NCI-H2227 treated with DMSO at 0.1 percent for 48 hours (cell line): ENCODE data around the gene SLC14A1.

Experiments
- DNase-seq: peaks from one replicate; lab custom pipeline; 2025; lab: John Stamatoyannopoulos, UW

The SLC14A1 gene

DNA sequence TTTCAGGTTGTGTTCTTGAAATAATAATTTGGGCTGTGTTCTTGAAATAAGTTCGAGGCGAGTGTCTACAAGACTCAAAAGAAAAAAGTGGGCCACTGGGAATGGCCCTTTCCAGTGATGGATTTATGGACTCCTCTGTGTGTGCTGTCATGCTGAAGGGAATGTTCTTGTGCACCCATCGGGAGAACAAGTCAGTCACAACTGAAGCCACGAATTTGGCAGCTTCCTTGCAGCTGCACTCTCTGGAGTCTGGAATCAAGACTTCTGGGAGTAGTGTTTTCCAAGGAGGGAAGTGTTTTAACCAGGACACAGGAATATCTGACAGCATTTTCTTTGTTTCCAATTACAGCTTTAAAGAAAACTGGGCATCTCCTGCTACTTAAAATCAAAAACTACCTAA, 620 bp downstream of the SLC14A1 start:
- no peak for DNase-seq

- no peak for DNase-seq
Measured at GRCh38 chr18:45725336-45725735, 1.4 kb downstream of the SLC14A1 start.

GRCh38 chr18:45726603-45727002, 2.6 kb downstream of the SLC14A1 start:
- DNase-seq: no peak

GRCh38 chr18:45727068-45727467, 3.1 kb downstream of the SLC14A1 start:
- no peak for DNase-seq

DNA sequence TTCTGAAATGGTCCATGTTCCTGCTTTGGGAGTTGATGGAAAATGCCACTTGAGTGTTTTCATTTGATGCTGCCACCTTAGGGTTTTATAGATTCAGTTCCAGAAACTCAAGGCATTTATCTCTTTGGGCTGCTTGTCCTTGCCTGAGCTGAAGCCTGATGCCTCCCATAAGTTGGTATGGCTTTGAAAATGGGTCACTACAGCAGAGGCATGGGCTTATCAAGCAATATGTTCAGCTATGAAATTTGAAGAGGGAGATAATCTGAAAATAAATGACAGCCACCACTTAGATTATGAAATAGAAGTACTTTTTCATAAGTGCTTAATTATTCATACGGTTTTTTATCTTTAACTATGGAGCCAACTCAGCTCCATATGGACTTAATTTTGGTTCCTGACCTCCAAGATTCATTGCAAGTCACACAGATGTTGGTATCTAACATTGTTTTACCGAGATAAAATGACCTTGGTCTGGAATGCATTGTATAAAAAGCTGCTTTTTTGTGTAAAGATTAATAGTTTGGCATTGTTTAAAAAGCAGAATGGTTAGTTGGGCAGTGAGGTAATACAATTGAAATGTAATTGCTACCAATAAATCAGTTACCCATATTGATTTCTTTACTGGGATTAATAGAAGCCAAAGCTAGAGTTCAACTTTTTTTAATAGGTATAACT, 4.5 kb downstream of the SLC14A1 start:
- no peak for DNase-seq

DNA sequence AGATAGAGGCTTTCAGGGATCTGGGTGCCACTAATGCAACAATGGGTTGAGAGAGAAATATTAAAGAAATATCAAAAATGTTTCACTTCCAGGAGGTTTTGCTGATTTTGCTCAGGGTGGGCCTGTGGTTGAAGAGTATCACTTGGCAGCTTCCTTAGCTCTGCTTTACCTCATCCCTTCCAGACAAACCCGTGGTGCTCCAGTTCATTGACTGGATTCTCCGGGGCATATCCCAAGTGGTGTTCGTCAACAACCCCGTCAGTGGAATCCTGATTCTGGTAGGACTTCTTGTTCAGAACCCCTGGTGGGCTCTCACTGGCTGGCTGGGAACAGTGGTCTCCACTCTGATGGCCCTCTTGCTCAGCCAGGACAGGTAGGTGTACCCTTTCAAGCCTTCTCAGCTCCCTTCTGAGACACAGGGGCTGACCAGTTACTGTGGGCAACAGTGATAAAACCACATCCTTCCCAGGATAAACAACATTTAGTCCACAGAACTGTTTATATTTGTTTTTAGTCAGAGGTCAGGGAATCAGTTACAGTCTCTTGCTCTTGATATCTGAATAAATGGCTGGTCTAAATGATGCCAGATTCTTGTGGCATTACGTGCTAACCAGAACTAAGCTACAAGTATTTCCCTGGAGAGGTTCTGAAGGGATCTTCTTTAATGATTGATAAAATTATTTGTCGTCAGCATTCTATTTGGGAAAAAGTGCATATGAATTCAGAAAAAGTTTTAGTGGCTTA, 7.0 kb downstream of the SLC14A1 start:
- no peak for DNase-seq

DNA sequence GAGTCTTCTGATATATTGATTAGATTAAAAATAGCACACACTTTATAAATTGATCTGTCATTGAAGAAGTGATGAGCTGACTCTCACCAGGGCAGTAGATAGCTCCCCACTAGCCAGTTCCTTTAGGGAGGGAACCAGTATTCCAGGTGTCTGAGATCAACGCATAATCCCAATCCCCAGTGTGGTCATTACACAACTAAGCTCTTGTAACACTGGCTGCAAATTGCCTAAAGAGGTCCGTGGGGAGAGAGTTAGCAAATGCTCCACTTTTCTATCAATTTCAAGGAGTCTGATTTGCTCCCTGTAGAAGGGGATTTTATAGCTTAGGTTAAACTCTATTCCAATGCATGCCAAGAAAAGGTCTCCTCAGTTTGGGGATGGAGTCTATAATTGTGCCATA, 7.7 kb downstream of the SLC14A1 start:
- no peak for DNase-seq

GRCh38 chr18:45733535-45733934, 9.6 kb downstream of the SLC14A1 start:
- no peak for DNase-seq

GRCh38 chr18:45734505-45734904, 10.5 kb downstream of the SLC14A1 start:
- DNase-seq: no peak

GRCh38 chr18:45734944-45735343, 11.0 kb downstream of the SLC14A1 start:
- no peak for DNase-seq

GRCh38 chr18:45738660-45739059, 14.7 kb downstream of the SLC14A1 start:
- no peak for DNase-seq

DNA sequence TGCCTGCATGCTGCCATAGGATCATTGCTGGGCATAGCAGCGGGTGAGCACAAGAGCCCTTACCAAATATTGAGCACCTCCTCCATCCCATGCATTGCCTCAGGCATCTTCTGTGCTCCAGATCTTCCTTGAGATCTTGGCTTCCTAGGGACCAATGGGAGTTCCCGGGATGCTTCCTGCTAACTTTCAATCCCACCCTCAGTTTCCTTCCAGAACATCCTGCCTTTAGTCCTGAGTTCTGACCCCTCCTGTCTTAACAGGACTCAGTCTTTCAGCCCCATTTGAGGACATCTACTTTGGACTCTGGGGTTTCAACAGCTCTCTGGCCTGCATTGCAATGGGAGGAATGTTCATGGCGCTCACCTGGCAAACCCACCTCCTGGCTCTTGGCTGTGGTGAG, 15.3 kb downstream of the SLC14A1 start:
- no peak for DNase-seq

- no peak for DNase-seq
Measured at GRCh38 chr18:45739848-45740247, 15.9 kb downstream of the SLC14A1 start.

GRCh38 chr18:45741056-45741455, 17.1 kb downstream of the SLC14A1 start:
- no peak for DNase-seq

- DNase-seq: no peak
Measured at GRCh38 chr18:45745817-45746461, 22.0 kb downstream of the SLC14A1 start.

- no peak for DNase-seq
Measured at GRCh38 chr18:45748501-45748900, 24.5 kb downstream of the SLC14A1 start.

- DNase-seq: no peak
Measured at GRCh38 chr18:45749918-45750689, 26.1 kb downstream of the SLC14A1 start.

- DNase-seq: no peak
Measured at GRCh38 chr18:45751766-45752165, 27.8 kb downstream of the SLC14A1 start.

- no peak for DNase-seq
Measured at GRCh38 chr18:45752681-45753080, 28.7 kb downstream of the SLC14A1 start.

GRCh38 chr18:45753286-45753685, 29.3 kb downstream of the SLC14A1 start:
- no peak for DNase-seq

- DNase-seq: no peak
Measured at GRCh38 chr18:45755934-45756333, 32.0 kb downstream of the SLC14A1 start.

DNA sequence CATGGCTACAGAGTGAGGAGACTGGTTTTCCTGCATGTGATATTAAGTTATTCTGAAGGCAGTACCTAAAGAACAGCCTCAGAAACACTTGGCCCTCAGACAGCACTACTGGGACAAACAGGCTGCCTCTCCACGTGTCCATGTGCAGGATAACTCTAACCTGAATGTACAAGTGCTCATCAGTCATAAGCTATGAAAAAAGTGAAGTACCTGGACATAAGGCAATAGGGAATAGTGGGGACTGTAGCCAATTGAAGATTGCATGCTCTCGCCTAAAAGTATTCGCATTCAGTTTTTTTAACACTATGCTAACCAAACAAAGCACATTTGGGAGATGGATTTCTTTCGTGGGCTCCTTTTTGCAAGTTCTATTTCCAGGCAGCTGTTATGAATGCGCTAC, 33.0 kb downstream of the SLC14A1 start:
- DNase-seq: no peak
